ENCODE measurements around the gene NUPR1. TPM values are rescaled to one million over a fixed set of nuclear protein-coding genes. Genes with fewer than 3 reads are reported as not detected.
"Not testable (repeated sequence)": the region's sequence is repeated elsewhere in the genome, so short reads cannot be mapped to it uniquely, and the experiment has no call there.

The NUPR1 gene, protein sequence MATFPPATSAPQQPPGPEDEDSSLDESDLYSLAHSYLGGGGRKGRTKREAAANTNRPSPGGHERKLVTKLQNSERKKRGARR
- total RNA-seq = 127 TPM

- DNase-seq (ENCODE audit: low spot score) = peak; percentile 97
These were observed at the start of gene NUPR1 for GRCh38 chr16:28538733-28539596. Gene NUPR1 (minus strand): TSS chr16:28538974. CDS start chr16:28538907, 67 bp downstream.

GRCh38 chr16:28587386-28587785, 48.6 kb upstream of the NUPR1 start:
- no peak for DNase-seq (ENCODE audit: low spot score)

DNA sequence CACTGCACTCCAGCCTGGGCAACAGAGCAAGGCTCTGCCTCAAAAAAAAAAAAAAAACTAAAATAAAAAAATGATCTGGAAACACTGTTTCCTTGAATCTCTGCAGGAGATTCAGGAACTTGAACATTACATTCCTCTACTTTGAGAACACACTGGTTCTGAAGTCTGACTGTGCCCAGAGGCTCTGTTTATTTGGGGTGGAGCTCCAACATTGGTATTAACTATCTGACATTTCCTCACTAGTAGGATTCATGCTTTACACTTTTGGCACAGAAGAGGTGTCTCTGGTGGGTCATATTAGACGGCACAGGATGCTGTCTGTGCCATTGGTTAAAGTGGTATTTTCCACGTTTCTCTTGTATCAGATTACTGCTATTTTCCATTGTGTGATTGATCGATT, 47.7 kb upstream of the NUPR1 start:
- no peak for DNase-seq (ENCODE audit: low spot score)

DNA sequence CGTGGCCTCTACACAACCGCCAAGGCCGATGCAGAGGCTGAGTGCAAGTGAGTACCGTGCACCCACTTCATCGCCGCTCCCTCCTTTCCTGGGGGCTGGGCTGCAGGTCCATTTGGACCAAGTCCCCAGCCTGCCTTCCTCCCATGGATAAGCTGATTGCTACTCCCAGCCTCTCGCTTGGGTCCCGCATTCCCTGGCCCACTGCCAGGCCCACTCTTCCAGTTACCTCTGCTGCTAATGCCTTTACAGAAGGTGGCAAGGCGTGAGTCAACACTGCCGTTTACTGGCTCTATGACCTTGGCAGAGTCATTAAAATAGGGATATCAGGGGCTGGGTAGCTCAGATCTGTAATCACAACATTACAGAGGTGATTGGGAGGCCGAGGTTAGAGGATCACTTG, 46.9 kb upstream of the NUPR1 start:
- no peak for DNase-seq (ENCODE audit: low spot score)

DNA sequence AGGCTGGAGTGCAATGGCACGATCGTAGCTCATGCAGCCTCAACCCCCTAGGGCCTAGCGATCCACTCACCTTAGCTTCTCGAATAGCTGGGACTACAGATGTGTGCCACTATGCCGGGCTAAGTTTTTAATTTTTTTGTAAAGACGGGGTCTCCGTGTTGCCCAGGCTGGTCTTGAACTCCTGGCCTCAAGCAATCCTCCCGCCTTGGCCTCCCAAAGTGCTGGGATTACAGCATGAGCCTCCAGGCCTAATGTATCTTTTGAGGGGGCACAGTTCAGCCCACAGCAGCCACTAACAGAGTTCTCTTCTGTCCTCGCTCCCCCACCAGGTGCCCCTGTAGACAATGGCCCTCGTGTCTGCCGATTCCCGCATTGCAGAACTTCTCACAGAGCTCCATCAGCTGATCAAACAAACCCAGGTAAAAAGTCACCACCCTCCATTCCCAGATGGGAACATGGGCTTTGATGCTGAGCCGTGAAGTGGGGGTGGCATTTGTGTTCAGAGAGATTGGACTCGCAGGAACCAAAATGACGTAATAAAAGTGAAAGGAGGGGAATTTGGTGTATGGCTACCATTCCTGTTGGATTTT, 42.0 kb upstream of the NUPR1 start:
- no peak for DNase-seq (ENCODE audit: low spot score)

DNA sequence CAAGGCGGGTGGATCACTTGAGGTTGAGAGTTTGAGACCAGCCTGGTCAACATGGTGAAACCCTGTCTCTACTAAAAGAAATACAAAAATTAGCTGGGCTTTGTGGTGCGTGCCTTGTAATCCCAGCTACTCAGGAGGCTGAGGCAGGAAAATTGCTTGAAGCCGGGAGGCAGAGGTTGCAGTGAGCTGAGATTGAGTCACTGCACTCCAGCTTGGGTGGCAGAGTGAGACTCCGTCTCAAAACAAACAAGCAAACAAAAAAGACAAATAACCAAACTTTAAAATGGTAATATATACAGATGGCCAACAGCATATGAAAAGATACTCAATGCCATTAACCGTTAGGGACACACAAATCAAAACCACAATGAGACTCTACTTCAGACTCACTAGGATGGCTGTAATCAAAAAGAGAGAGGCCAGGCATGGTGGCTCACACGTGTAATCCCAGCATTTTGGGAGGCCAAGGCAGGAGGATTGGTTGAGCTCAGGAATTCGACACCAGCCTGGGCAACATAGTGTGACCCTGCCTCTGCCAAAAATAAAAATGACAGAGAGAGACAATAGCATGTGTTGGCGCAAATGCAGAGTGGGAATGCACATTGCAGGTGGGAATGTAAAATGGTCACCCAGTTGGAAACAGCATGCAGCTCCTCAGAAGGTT, 36.8 kb upstream of the NUPR1 start:
- DNase-seq (ENCODE audit: low spot score) = no peak

- no peak for DNase-seq (ENCODE audit: low spot score)
These were observed 36.2 kb upstream of the NUPR1 start for GRCh38 chr16:28574925-28575324.

DNA sequence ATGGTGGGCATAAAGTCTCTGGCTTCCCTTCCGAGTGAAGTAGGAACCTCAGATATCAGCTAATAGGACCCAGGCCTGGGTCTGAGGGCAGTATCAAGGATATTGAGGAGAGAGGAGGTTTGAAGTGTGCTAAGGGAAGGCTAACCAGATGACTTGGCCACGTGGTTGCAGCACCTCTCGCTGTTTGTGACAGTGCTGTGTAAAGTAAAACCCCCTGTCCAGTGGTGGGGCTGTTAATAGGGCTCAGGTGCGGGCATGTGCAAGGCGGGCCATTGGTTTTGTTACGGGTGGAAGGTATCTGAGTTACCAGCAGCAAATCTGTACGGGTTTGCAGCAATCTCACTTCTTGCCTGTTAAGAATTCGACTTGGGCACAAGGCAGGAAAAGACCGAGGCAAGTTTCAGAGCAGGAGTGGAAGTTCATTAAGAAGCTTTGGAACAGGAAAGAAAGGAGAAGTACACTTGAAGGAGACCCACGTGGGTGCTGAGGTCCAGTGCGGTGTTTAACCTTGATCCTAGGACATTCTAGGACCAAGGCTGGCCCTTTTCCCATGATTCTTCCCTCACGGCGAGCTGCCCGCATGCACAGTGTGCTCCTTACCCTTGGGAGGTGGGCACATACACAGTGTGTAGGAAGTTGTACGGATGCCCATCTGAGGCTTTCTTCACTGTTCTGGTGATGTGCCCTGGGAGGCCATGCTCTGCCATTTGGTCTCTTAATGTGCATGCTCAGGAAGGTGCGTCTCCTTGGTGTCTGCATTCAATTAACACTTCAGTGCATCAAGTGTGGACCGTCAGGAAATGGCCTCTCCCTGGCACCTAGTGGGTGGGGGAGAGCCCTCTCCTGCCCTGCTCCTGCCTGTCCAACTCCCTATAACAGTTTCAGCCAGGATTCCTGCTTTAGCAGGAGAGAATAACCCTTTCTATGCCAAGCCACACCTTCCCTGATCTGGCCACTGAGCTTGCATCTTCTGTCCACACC, 35.3 kb upstream of the NUPR1 start:
- no peak for DNase-seq (ENCODE audit: low spot score)

- no peak for DNase-seq (ENCODE audit: low spot score)
These were observed 34.1 kb upstream of the NUPR1 start for GRCh38 chr16:28572696-28573510.

GRCh38 chr16:28569968-28570752, 31.4 kb upstream of the NUPR1 start:
- no peak for DNase-seq (ENCODE audit: low spot score)

- no peak for DNase-seq (ENCODE audit: low spot score)
These were observed 30.2 kb upstream of the NUPR1 start for GRCh38 chr16:28569021-28569420.

GRCh38 chr16:28567292-28567691, 28.5 kb upstream of the NUPR1 start:
- no peak for DNase-seq (ENCODE audit: low spot score)

- DNase-seq (ENCODE audit: low spot score) = not testable (repeated sequence)
These were observed 27.6 kb upstream of the NUPR1 start for GRCh38 chr16:28566233-28566925.

DNA sequence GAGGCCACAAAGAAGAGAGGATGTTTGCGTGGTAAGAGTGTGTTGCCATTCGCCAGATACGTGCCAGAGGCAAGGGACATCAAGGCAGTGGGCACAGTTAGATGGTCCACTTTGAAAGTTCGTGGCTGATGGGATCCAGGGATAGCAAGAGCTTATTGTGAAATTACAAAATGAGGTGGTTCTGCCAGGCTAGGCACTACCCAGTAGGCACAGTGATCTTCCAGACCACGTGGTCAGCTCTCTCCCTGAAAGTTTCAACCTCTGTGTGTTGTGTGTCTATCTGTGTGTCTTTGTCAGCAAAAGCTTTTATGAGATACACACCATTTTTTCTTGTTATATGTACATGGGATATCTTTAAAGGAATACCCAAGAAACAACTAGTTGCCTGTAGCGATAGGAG, 24.4 kb upstream of the NUPR1 start:
- no peak for DNase-seq (ENCODE audit: low spot score)

DNA sequence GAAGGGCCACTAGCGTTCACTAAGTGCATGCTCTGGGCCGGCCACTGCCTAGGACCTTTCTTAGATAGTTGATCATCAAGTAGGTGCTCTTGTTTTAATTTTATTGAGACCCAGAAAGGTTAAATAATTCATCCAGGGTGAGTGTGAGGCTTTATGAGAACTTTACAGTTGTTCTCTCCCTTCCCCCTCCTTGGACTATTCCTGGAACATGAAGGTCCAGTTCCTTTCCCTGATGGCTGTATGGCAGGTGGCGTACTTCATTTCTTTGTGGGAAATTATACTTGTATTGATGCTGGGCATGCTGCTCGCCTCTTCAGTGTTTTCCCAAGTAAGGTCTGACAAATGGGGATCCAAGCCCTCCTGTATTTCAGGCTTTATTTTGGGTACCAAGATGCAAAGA, 23.4 kb upstream of the NUPR1 start:
- DNase-seq (ENCODE audit: low spot score) = no peak

- no peak for DNase-seq (ENCODE audit: low spot score)
These were observed 22.9 kb upstream of the NUPR1 start for GRCh38 chr16:28561557-28562187.

DNA sequence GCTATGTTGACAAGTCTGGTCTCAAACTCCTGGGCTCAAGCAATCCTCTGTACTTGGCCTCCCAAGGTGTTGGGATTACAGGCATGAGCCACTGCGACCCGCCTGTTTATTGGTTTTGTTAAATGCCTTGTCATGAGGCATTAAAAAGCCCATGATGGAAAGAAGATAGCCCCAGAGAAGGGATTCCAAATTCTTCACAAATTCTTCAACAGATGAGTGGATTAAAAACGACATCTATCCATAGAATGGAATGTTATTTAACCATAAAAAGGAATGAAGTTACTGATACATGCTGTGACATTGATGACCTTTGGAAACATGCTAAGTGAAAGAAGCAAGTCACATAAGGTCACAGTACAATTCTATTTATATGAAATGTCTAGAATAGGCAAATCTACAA, 19.7 kb upstream of the NUPR1 start:
- DNase-seq (ENCODE audit: low spot score) = no peak

DNA sequence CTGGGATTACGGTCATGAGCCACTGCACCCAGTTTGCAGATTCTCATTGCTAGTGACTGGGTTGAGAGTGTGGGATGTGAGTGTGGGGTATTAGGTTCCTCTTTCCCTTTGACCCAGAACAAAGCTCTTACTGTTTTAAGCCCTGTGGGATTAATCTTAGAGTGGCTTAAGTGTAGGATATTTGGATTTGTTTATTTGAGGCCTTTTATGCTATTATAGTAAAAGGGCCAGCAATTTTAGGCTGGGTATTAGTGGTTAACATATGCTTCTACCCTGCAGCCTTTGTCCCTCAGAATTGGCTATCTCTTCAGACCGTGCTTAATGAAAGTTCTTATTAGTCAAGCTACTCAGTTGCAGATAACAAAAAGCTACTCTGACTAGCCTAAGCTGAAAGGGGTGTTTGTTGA, 18.1 kb upstream of the NUPR1 start:
- DNase-seq (ENCODE audit: low spot score) = no peak

DNA sequence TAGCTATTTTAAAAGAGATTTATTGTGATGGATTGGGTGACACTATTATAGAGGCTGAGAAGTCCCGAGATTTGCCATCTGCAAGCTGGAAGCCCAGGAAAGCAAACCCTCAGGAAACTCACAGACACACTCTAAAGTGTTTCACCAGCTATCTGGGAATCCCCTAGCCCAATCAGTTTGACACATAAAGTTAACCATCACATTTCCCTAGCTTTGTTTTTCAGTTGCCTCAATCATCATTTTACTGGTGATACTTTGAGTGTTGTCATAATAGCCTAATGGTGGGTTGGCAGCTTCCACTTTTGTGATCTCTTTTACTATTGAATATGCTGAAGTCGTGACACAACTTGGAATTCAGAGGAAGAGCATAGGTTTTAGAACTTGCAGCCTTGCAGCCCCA, 16.8 kb upstream of the NUPR1 start:
- no peak for DNase-seq (ENCODE audit: low spot score)

All from ureter (tissue), 1 donor.